Fibroblast of gingiva (primary cell): ENCODE results near the gene UNC45B.
"Not testable (repeated sequence)": the region's sequence is repeated elsewhere in the genome, so short reads cannot be mapped to it uniquely, and the experiment has no call there.

ENCODE experiments used
- DNase-seq: peaks from one replicate; pipeline ENCODE4 v3.0.0-alpha.2; 2011; ENCODE audit warnings: low read depth

Gene UNC45B

DNA sequence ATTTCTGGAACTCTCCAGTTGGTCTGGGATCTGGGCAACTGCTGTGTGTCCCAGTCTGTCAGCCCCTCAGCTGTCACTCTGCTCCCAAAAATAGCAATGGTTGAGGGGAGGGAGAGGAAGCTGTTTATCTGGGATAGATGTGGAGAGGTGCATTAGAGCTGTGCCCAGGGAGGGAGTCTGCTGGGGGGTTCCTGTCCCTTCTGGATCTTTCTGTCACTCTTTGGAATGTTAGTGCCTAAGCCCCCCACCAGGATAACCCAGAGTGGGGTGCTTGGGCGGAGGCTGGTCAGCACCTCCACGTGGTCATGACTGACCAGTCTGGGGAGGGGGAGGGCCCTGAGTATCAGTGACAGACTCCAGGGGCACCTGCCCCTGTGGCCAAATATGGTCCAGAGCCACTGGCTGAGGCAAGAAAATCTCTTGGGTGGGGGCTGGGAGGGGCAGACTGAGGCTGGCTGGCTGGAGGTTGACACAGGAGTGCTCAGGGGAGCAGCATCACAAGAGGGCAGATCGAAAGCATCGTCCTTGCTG, at the start of gene UNC45B:
Gene UNC45B, plus strand, starts transcription at position 443 of the 531 bp plus-strand sequence. CDS start 447 bp downstream, outside the sequence.
- DNase-seq, result no peak

- no peak for DNase-seq
Measured at GRCh38 chr17:35099908-35100307, 47.7 kb upstream of the UNC45B start.

DNA sequence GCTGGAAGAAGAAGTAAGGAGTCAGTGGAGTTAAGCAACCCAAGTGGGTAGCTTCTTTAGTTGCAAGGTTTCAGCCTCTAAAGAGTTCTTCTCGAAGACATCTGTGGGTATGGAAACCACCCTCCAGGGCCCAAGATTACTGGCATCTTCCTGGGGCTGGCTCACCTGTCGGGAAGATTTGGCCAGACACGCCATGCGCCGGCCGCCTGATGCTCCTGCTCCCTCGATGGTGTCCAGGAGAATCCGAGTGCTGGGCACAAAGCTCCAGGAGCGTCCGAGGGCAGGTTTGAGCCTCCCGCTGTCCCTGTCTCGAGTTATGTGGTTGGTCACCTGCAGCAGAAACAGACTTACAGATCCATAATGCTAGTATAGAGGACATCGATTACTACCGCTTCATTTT, 46.6 kb upstream of the UNC45B start:
- no peak for DNase-seq

- no peak for DNase-seq
Measured at GRCh38 chr17:35101725-35102124, 45.9 kb upstream of the UNC45B start.

DNA sequence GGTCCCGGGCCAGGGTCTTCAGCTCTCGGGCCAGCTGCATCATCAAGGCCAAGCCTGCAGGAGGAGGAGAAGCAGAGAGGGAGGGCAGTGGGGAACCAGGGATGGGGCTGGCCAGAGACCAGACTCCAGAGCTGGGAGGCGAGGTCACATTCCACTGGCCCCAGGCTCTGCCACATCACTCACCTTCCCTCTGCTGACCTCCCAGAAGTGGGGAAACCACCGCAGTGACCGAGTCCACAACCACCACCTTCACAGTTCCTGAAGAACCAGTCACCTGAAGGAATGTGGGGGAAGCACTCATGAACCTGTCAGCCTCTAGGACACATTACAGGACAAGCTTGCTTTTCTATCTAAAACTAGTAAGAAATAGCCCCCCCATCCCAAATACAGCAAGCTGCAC, 44.3 kb upstream of the UNC45B start:
- no peak for DNase-seq

DNA sequence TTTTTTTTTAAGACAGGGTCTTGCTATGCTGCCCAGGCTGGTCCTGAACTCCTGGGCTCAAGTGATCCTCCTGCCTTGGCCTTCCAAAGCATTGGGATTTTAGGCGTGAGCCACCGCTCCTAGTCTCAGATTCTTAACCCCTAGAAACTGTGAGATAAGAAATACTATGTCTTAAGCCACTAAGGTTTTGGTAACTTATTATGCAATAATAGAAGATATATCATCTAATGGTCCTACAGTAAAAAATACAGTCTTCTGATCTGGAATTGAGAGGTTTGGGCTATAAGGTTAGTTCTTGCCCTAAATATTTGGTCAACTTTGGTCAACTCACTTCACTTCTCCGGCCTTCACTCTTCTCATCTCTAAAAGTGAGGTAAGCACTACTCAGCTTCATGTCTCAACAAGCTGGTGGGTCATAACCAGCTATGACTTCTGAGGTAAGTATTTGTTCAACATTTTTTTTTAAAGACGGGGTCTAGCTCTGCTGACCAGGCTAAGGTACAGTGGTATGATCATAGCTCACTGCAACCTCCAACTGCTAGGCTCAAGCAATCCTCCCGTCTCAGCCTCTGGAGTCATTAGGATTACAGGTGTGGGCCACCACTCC, 42.7 kb upstream of the UNC45B start:
- no peak for DNase-seq

DNA sequence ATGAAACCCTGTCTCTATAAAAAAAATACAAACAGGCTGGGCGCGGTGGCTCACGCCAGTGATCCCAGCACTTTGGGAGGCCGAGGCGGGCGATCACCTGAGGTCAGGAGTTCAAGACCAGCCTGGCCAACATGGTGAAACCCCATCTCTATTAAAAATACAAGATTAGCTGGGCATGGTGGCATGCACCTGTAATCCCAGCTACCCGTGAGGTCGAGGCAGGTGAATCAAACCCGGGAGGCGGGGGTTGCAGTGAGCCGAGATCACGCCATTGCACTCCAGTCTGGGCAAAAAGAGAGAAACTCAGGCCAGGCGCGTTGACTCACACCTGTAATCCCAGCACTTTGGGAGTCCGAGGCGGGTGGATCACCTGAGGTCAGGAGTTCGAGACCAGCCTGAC, 36.8 kb upstream of the UNC45B start:
- not testable (repeated sequence) for DNase-seq

DNA sequence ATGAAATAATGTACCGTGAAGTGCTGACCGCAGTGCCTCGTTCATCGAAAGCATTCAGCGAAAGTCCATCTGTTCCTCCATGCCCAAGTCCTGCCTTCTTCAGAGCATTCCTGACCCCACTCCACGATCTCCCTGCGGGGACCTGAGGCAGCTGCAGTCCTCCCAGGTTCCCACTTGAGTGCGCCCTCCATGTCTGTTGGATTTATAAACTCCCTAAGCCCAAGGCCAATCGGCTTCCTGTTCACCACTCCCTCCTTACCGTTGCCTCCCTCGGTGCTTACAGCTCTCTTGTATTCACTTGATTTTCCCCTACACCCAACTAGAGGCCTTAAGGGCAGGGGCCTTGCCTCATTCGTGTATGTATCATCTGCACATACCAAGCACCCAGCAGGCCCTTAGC, 30.8 kb upstream of the UNC45B start:
- no peak for DNase-seq

- DNase-seq, result peak; percentile 50
Measured at GRCh38 chr17:35117984-35118383, 29.6 kb upstream of the UNC45B start.

DNA sequence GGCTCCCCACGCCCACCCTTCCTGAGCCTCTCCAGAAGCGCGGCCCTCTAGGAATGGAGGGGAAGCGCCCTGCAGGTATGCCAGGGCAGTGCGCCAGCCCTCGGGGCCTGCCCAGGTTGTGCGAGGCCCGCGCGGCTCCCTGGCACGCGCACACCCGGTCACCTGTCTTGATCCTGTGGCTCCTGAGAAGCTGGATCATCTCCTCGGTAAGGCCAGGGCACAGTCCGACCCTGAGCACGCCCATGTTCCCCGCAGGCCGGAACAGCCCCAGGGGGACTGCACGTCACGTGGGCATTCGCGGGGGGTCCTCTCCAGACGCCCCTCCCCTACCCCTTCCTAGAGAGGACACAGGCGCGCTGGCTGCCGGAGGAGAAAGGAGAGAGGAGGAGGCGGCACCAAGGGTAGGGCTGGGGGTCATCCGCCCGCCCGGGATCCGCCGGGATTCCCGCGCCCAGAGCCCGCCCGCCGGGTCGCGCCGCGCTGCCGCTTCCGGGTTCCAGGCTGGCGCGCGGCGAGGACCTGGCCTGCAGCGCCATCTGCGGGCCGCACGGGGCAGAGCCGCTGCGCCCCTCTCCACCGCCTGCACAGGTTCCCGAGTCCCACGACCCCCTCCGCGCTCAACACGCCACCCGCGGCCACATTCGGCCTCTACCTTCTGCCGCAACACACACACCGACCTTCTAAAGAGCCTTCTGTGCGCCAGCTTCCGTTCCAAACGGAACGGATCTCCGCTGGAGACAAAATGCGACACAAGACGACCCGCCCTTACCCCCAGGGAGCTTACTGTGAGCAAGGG, 28.0 kb upstream of the UNC45B start, which contains the start of gene RAD51D:
Gene RAD51D, minus strand, starts transcription at position 491 of the 796 bp plus-strand sequence. Its CDS starts 247 bp downstream, at position 244.
- DNase-seq, result peak; percentile 60

GRCh38 chr17:35121315-35121714, 26.3 kb upstream of the UNC45B start, which contains the start of gene FNDC8:
FNDC8 (plus strand) TSS chr17:35121615; CDS start chr17:35121694, 79 bp downstream.
- DNase-seq, result no peak

DNA sequence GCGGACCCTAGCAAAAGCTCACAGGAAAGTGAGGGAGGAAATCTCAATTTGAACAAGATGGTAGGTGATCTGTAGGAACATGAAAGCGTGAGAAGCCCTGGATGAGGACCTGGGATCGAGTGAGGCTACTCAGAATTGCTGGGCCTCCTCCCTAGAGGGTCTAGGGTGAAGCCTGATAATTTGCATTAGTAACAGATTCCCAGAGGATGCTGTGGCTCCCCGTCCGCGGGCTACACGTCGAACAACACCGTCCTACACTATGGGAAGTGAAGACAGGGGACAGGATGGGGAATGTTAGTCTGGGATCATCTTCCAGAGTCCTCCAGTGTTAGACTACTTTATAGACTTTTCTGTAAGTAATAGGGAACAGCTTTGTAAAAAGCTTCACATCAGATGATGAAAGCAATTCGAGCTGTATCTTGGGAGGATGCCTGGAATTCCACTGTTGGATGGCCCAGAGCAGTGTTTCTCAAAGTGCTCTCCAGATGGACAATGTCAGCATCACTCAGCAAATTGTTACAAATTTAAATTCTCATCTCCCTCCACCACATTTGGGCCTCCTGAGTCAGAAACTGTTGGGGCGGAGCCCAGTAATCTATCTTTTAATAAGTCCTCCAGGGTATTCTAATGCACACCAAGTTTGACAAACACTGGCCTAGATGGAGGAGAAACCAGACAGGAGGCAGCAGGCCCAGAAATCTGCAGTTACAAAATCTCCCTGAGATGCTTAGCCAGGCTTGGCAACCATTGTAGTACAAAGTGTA, 19.7 kb upstream of the UNC45B start:
- DNase-seq, result peak; percentile 94

GRCh38 chr17:35129154-35129972, 18.3 kb upstream of the UNC45B start:
- DNase-seq, result peak; percentile 62

- DNase-seq, result no peak
Measured at GRCh38 chr17:35129973-35130351, 17.7 kb upstream of the UNC45B start.

GRCh38 chr17:35130392-35130791, 17.2 kb upstream of the UNC45B start:
- DNase-seq, result no peak

DNA sequence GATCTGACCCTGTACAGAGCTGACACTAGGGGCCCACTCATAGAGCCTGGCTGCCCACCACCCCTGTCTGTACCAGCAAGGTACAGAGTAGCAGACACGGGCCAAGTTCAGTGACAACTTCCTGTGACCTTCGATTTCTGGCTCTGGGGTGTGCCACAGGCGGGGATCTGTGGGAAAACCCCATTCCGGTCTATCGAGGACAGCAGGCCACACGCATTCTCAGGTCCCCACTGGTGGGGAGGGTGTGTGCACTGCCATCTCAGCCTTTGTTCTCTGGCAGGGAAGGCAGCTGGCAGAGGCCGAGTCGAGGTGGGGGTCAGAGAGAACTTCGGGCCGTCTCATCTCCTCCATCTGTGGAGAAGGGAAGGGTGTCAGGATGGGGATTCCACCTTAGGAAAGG, 15.5 kb upstream of the UNC45B start:
- no peak for DNase-seq

DNA sequence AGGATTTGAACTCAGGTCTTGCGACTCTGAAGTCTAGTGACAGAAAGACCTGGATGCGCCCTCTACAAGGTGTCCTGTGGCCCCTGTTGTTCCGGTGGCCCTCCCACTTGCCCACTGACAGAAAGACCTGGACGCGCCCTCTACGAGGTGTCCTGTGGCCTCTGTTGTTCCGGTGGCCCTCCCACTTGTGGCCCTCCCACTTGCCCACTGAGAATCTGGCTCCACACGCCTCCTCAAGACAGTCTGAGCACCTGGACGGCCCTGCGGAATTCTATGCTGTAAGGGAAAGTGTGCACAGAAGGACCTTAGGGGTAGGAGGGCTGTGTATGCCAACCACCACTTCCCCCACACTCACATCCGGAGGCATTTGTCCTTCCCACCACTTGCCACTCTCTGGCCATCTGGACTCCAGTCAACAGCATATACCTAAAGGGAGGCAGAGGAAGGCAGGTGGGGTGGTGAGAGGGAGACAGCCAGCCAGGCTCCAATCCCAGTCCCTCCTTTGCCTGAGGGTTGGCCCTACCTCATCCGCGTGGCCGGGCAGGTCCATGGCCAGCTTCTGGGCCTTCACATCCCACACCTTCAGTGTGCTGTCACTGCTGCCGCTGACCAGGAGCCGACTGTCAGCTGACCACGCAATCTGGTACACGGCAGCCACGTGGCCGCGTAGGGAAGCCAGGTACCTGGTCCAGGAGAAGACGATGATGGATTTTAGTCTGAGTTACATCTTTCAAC, 14.6 kb upstream of the UNC45B start:
- no peak for DNase-seq

- DNase-seq, result no peak
Measured at GRCh38 chr17:35135322-35135721, 12.3 kb upstream of the UNC45B start.

DNA sequence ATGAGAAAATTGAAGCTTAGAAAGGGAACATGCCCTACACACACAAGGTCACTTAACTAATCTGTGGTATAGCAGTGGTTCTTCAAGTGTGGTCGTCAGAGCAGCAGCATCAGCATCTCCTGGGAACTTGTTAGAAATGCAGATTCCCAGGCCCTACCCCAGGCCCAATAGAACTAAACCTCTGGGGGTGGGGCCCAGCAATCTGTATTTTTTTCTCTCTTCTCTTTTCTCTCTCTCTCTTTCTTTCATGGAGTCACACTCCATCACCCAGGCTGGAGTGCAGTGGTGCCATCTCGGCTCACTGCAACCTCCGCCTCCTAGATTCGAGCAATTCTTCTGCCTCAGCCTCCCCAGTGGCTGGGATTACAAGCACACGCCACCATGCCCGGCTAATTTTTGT, 9.4 kb upstream of the UNC45B start:
- no peak for DNase-seq

DNA sequence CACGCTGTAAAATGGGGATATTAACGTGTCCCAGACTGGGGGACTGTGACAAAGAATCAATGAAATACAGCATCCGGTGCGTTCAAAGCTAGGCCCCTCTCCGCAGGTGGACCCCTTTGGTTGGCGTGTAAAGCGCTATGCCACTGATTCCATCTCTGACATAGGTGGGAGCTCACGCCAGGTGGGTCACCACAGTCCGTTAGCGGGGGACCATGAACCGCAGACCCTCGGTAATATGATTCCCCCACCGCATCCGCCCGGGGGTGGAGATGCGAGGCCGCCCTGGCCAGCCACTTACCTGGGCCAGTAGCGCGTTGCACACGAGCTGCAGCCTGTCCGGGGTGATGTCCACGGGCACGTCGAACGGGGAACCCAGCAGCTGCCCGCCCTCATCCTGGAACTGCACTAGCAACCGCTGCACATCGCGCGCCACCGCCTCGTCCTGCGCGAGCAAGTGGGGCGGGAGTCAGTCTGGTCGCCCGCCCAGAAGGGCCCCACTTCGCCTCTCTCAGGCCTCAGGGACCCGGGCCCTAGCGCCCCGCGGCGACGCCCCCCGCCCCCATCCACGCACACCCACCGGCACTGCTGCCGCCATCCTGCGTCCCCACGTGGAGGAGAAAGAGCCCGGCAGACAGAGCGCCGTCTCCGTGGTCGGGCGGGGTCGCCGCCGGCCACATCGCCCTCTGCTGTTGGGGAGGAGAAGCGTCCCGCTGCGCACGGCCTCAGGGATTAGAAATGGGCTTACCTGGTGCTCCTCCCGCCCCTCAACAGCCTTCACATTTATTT, 5.7 kb upstream of the UNC45B start, which contains the start of gene NLE1:
Gene NLE1, minus strand, starts transcription at position 623 of the 786 bp plus-strand sequence. Its CDS starts 28 bp downstream, at position 595.
- DNase-seq, result peak; percentile 84
